Breast epithelium (tissue), 4 donors: ENCODE measurements around the gene PARVB. TPM values are rescaled to one million over a fixed set of nuclear protein-coding genes. Genes with fewer than 3 reads are reported as not detected.
"Not testable (repeated sequence)": the region's sequence is repeated elsewhere in the genome, so short reads cannot be mapped to it uniquely, and the experiment has no call there.

Experiments used
- DNase-seq, 2 donors: peaks; one replicate each; pipeline ENCODE4 v3.0.0-alpha.2; 2019; ENCODE audit warnings: low spot score in 2 of 2
- H3K27ac ChIP-seq, 2 donors: fragments of 200-600 bp; sonication (generic) in 1 of 2; one replicate each; pipeline ENCODE4 v1.5.1; 2016 to 2019; ENCODE audit warnings: mild to moderate bottlenecking in 1 of 2
- H3K27me3 ChIP-seq, 2 donors: fragments of 200-600 bp; sonication (generic) in 1 of 2; one replicate each; pipeline versions ENCODE4 v1.5.1 to v1.6.0; 2017 to 2019; ENCODE audit warnings: control low read depth in 1 of 2, mild to moderate bottlenecking in 1 of 2
- H3K36me3 ChIP-seq: fragments of 200-600 bp; one replicate; pipeline ENCODE4 v1.5.1; 2019
- H3K4me1 ChIP-seq, 2 donors: fragments of 200-600 bp; sonication (generic); one replicate each; pipeline ENCODE4 v1.5.1; 2016 to 2019; ENCODE audit warnings: control low read depth in 1 of 2
- H3K4me3 ChIP-seq, 3 donors: fragments of 200-600 bp; sonication (generic); 1 replicate in 2 of 3; 2 replicates in 1 of 3; pipeline ENCODE4 v1.5.1; 2016 to 2019; ENCODE audit warnings: mild to moderate bottlenecking in 3 of 3, moderate library complexity in 2 of 3
- H3K9me3 ChIP-seq, 2 donors: fragments of 200-600 bp; sonication (generic) in 1 of 2; one replicate each; pipeline ENCODE4 v1.5.1; 2016 to 2019; ENCODE audit warnings: control low read depth in 1 of 2
- POLR2A ChIP-seq: fragments of 450-650 bp; IDR thresholded peaks from one replicate; pipeline ENCODE4 v1.6.1; 2016; ENCODE audit warnings: antibody characterized with exemption, mild to moderate bottlenecking, moderate library complexity
- POLR2AphosphoS5 ChIP-seq, 3 donors: sonication (generic); formaldehyde crosslinking; IDR thresholded peaks; one replicate each; pipeline ENCODE4 v1.6.1; 2017; ENCODE audit warnings: antibody characterized with exemption in 3 of 3
- intact Hi-C: fragments of 100-400 bp; cut with DNase I; formaldehyde crosslinking; loops from one replicate; pipeline ENCODE4 v1.15.1; 2023; ENCODE audit warnings: low total_unique reads
- total RNA-seq, 3 donors: library from RNA; depleted of rRNA; stranded (reverse); fragments of >200 nt; gene quantifications; one replicate each; pipeline ENCODE4 v1.1.0, GENCODE V29; 2016
- TF ChIP-seq, protein P1 (sequence below), 3 donors: fragments of 450-650 bp; IDR thresholded peaks; one replicate each; pipeline ENCODE4 v1.5.1; 2016 to 2017; ENCODE audit warnings: antibody characterized with exemption in 3 of 3, mild to moderate bottlenecking in 3 of 3, moderate library complexity in 3 of 3

The PARVB gene
- total RNA-seq, 3 donors from 2014 or later = 12.3 to 57.6 (median 21.6) TPM

DNA sequence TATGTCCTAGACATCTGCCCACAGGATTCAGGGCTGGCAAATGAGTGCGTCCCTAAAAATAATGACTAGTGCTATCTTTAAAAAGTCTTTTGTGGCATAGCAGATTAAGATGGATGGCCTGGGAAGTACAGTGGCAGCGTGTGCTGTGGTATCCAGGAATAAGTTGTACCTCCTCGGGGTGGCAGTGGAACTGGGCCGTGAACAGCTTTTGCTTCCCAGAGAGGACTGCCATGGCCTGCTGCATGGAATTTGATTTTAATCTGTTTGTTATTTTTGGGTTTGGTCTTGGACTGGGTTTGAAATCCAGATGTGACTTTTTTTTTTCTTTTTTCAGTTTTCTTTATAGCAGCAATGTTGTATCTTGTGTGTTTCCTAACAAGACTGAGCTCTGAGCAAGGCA, 85.3 kb downstream of the PARVB start:
- intact Hi-C loops = no loop called here
- no peak overlapping the region for H3K4me3 ChIP-seq
- DNase-seq = no peak
- no peak overlapping the region for H3K27ac ChIP-seq
- H3K36me3 ChIP-seq = no peaks in the 10 kb centered on the region
- H3K4me1 ChIP-seq = no peaks in the 10 kb centered on the region
- H3K9me3 ChIP-seq = no peaks in the 10 kb centered on the region
- H3K27me3 ChIP-seq = no peaks in the 10 kb centered on the region
- no peak for TF ChIP-seq POLR2A
- TF ChIP-seq POLR2AphosphoS5 (IDR thresholded peaks at IDR 0.05) = no peak
- TF ChIP-seq, protein P1, sequence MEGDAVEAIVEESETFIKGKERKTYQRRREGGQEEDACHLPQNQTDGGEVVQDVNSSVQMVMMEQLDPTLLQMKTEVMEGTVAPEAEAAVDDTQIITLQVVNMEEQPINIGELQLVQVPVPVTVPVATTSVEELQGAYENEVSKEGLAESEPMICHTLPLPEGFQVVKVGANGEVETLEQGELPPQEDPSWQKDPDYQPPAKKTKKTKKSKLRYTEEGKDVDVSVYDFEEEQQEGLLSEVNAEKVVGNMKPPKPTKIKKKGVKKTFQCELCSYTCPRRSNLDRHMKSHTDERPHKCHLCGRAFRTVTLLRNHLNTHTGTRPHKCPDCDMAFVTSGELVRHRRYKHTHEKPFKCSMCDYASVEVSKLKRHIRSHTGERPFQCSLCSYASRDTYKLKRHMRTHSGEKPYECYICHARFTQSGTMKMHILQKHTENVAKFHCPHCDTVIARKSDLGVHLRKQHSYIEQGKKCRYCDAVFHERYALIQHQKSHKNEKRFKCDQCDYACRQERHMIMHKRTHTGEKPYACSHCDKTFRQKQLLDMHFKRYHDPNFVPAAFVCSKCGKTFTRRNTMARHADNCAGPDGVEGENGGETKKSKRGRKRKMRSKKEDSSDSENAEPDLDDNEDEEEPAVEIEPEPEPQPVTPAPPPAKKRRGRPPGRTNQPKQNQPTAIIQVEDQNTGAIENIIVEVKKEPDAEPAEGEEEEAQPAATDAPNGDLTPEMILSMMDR (IDR thresholded peaks at IDR 0.05) = no peak

DNA sequence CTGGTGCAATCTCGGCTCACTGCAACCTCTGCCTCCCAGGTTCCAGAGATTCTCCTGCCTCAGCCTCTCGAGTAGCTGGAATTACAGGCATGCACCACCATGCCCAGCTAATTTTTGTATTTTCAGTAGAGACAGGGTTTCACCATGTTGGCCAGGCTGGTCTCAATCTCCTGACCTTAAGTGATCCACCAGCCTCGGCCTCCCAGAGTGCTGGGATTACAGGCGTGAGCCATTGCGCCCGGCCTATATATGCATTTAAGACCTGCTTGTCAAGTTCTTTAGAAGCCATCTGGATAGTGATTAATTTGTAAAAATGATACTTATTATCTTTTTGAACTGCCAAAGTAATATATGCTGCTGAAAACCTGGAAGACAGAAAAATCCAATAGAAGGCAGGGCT, 86.6 kb downstream of the PARVB start:
- DNase-seq, intact Hi-C loops: not testable (repeated sequence)

DNA sequence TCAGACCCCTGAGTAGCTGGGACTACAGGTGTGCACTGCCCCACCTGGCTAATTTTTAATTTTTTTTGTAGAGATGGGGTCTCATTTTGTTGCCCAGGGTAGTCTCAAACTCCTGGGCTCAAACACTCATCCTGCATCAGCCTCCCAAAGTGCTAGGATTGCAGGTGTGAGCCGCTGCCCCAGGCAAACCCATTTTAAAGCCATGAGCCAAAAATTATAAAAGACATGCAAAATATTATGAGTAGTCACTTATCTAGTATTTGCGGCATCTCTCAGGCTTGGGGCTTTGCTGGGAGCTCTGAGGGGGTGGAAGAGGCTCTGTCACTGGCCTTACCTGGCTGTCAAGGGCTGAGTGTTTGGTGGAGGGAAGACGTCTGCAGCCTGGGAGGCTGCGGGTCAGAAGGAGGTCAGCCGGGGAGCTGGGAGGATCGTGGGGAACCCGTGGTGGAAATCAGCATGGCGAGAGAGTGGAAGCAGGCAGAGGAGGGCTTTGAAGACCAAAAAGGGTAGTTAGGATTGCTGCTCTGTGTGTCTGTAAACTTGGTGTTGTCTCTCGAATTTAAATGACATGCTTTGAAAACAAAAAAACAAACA, 87.6 kb downstream of the PARVB start:
- TF ChIP-seq POLR2AphosphoS5 (IDR thresholded peaks at IDR 0.05) (no peak), POLR2A (no peak)
- TF ChIP-seq, protein P1 (IDR thresholded peaks at IDR 0.05) = no peak
- intact Hi-C loops = no loop called here
- no peak overlapping the region for H3K27ac ChIP-seq
- DNase-seq = no peak
- H3K4me3 ChIP-seq = no peak overlapping the region
- H3K4me1 ChIP-seq = no peaks in the 10 kb centered on the region
- H3K9me3 ChIP-seq = no peaks in the 10 kb centered on the region
- H3K27me3 ChIP-seq = no peaks in the 10 kb centered on the region
- H3K36me3 ChIP-seq = no peaks in the 10 kb centered on the region

More for the DNA sequence above, 86.6 kb downstream of the PARVB start:
- H3K4me3 ChIP-seq, H3K9me3 ChIP-seq, H3K36me3 ChIP-seq, H3K4me1 ChIP-seq, H3K27ac ChIP-seq, H3K27me3 ChIP-seq: not testable (repeated sequence)

DNA sequence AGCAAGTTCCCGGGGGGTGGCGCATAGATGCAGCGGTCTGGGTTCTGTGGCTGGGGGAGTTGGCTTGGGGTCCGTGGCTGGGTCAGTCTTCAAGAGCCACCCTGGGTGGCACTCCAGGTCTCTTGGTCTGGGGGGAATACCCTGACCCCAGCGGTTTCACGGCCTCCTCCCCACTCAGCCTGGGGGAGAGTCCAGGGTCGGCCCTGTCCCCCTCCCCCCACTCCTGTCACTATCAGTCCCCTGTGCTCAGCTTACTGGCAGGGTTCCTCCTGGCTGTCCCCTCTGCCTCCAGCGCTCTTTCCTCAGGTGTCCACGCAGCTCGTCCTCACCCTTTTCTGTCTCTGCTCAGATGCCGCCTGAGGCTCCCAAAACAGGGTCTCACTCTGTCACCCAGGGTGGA, 88.1 kb downstream of the PARVB start:
- TF ChIP-seq, protein P1 (IDR thresholded peaks at IDR 0.05) = no peak
- TF ChIP-seq POLR2AphosphoS5 (IDR thresholded peaks at IDR 0.05) (no peak), POLR2A (no peak)
- no peak overlapping the region for H3K4me3 ChIP-seq
- H3K27ac ChIP-seq = no peak overlapping the region
- no peaks in the 10 kb centered on the region for H3K4me1 ChIP-seq
- DNase-seq = no peak
- no peaks in the 10 kb centered on the region for H3K36me3 ChIP-seq
- H3K27me3 ChIP-seq = no peaks in the 10 kb centered on the region
- intact Hi-C loops = no loop called here
- H3K9me3 ChIP-seq = no peaks in the 10 kb centered on the region

DNA sequence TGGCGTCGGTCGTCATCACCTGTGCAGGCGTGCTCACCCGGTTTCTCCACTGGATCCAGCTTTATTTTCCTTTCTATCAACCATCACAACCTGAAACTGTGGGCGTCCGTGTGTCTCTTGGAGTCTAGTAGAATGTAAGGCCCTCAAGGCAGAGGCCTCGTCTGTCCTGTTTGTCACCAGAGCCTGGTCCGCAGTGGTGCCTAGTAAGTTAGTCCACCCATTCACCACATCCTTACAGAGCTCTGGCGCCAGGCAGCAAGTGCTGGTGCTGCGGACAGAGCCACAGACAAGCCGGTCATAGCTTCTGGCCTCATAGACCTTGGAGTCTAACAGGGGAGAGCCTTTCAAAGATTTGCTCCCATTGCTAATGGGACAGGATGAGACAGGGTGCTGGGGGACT, 92.2 kb downstream of the PARVB start:
- Histone ChIP-seq H3K36me3 (no peaks in the 10 kb centered on the region), H3K4me3 (no peak overlapping the region), H3K4me1 (no peaks in the 10 kb centered on the region), H3K27me3 (no peaks in the 10 kb centered on the region), H3K9me3 (peaks cover 2 to 8% of the 10 kb centered on the region in 2 donors), H3K27ac (no peak overlapping the region)
- DNase-seq = no peak
- intact Hi-C loops = no loop called here
- TF ChIP-seq POLR2AphosphoS5 (IDR thresholded peaks at IDR 0.05) (no peak), POLR2A (no peak)
- TF ChIP-seq, protein P1 (IDR thresholded peaks at IDR 0.05) = no peak
